OCI-LY3 (cell line): ENCODE measurements around the gene KDM8.
A peak's percentile ranks its signal among the peaks of the same experiment; 100 is the strongest.

Source experiments
- H2AFZ ChIP-seq: fragments of 200-600, 300-600 bp; shearing (Covaris generic); 2 replicates; pipeline ENCODE4 v1.6.0; 2014; ENCODE audit warnings: antibody characterized with exemption, low read depth, low read length
- H3K27ac ChIP-seq: fragments of 200-600, 300-600 bp; sonication (generic); 2 replicates; pipeline ENCODE4 v1.5.1; 2014; ENCODE audit warnings: mild to moderate bottlenecking, low read length, moderate library complexity, mixed read lengths
- H3K27me3 ChIP-seq: fragments of 200-600, 300-600 bp; sonication (generic); 2 replicates; pipeline ENCODE4 v1.6.1; 2014; ENCODE audit warnings: low read depth, low read length, mixed read lengths
- H3K36me3 ChIP-seq: fragments of 200-600, 300-600 bp; sonication (generic); replicated peaks from 2 replicates; pipeline ENCODE3; 2014; ENCODE audit warnings: low read depth, low read length, mixed read lengths
- H3K4me1 ChIP-seq: fragments of 300-600, 200-600 bp; sonication (generic); 2 replicates; pipeline ENCODE4 v1.6.1; 2014; ENCODE audit warnings: low read length, mixed read lengths
- H3K4me2 ChIP-seq: fragments of 200-600, 300-600 bp; sonication (generic); 2 replicates; pipeline ENCODE4 v1.6.1; 2014; ENCODE audit warnings: low read length, mixed read lengths
- H3K4me3 ChIP-seq: fragments of 300-600, 200-600 bp; sonication (generic); 2 replicates; pipeline ENCODE4 v1.5.1; 2014; ENCODE audit warnings: antibody characterized with exemption, mild to moderate bottlenecking, low read length, moderate library complexity
- H3K79me2 ChIP-seq: fragments of 300-600, 200-600 bp; shearing (Covaris generic); 2 replicates; pipeline ENCODE4 v1.6.1; 2014; ENCODE audit warnings: mild to moderate bottlenecking, low read length, mixed read lengths
- H3K9ac ChIP-seq: fragments of 300-600, 200-600 bp; shearing (Covaris generic); 2 replicates; pipeline ENCODE4 v1.6.0; 2014; ENCODE audit warnings: mild to moderate bottlenecking, low read length, moderate library complexity
- H3K9me3 ChIP-seq: fragments of 200-600, 300-600 bp; shearing (Covaris generic); 2 replicates; pipeline ENCODE4 v1.6.1; 2014; ENCODE audit warnings: low read length, mixed read lengths; ENCODE audit not compliant: insufficient read depth
- H4K20me1 ChIP-seq: fragments of 200-600, 300-600 bp; sonication (generic); 2 replicates; pipeline ENCODE4 v1.6.1; 2016; ENCODE audit warnings: low read length, mixed read lengths; ENCODE audit not compliant: insufficient read depth
- CTCF ChIP-seq: fragments of 200-600, 300-600 bp; sonication (generic); IDR thresholded peaks from 2 replicates; pipeline ENCODE4 v1.5.1; 2014; ENCODE audit warnings: antibody characterized with exemption, low read length, low read depth
- EZH2phosphoT487 ChIP-seq: fragments of 200-600 bp; shearing (Covaris generic); IDR thresholded peaks from 2 replicates; pipeline ENCODE4 v1.6.1; 2018; ENCODE audit warnings: antibody characterized with exemption, mixed run types, low read depth

Gene KDM8

GRCh38 chr16:27236635-27237218 is 33.4 kb downstream of the KDM8 start:
- Histone ChIP-seq H3K4me3 (peak overlapping the region; percentile 56), H4K20me1 (no peaks in the 10 kb centered on the region), H3K27me3 (no peaks in the 10 kb centered on the region), H2AFZ (no peak overlapping the region; the same call in 1 of the 2 replicates), H3K36me3 (no peaks in the 10 kb centered on the region), H3K9me3 (no peaks in the 10 kb centered on the region; the same call in 1 of the 2 replicates), H3K79me2 (no peaks in the 10 kb centered on the region), H3K9ac (peak overlapping the region; percentile 52; the same call in 1 of the 2 replicates), H3K4me2 (peak overlapping the region; percentile 76), H3K27ac (peak overlapping the region; percentile 43), H3K4me1 (peaks cover 55% of the 10 kb centered on the region)
- TF ChIP-seq CTCF = no peak
- no peak for TF ChIP-seq EZH2phosphoT487

- H3K4me2 ChIP-seq = peak overlapping the region; percentile 76
- H3K36me3 ChIP-seq = no peaks in the 10 kb centered on the region
- peak overlapping the region; percentile 52; the same call in 1 of the 2 replicates for H3K9ac ChIP-seq
- no peaks in the 10 kb centered on the region; the same call in 1 of the 2 replicates for H3K9me3 ChIP-seq
- H3K27me3 ChIP-seq = no peaks in the 10 kb centered on the region
- H4K20me1 ChIP-seq = no peaks in the 10 kb centered on the region
- H3K4me3 ChIP-seq = peak overlapping the region; percentile 56
- peak overlapping the region; percentile 43 for H3K27ac ChIP-seq
- TF ChIP-seq CTCF (no peak), EZH2phosphoT487 (no peak)
- peaks cover 48% of the 10 kb centered on the region for H3K4me1 ChIP-seq
- peak overlapping the region; percentile 9; the same call in 1 of the 2 replicates for H2AFZ ChIP-seq
- no peaks in the 10 kb centered on the region for H3K79me2 ChIP-seq
Measured at GRCh38 chr16:27237219-27238015, 34.1 kb downstream of the KDM8 start.

- Histone ChIP-seq H3K79me2 (no peaks in the 10 kb centered on the region; the same call in 1 of the 2 replicates), H3K9ac (peak overlapping the region; percentile 52; the same call in 1 of the 2 replicates), H3K4me3 (peak overlapping the region; percentile 56), H3K36me3 (no peaks in the 10 kb centered on the region), H2AFZ (no peak overlapping the region), H3K27me3 (no peaks in the 10 kb centered on the region), H3K4me1 (peaks cover 41% of the 10 kb centered on the region), H4K20me1 (no peaks in the 10 kb centered on the region), H3K4me2 (peak overlapping the region; percentile 76), H3K27ac (peak overlapping the region; percentile 43; the same call in 1 of the 2 replicates), H3K9me3 (no peaks in the 10 kb centered on the region; the same call in 1 of the 2 replicates)
- no peak for TF ChIP-seq EZH2phosphoT487
- TF ChIP-seq CTCF = no peak
Measured at GRCh38 chr16:27238016-27238587, 34.8 kb downstream of the KDM8 start.

- H3K27me3 ChIP-seq = no peaks in the 10 kb centered on the region
- peaks cover 36% of the 10 kb centered on the region for H3K4me1 ChIP-seq
- no peak overlapping the region for H3K4me2 ChIP-seq
- no peaks in the 10 kb centered on the region for H4K20me1 ChIP-seq
- no peaks in the 10 kb centered on the region for H3K36me3 ChIP-seq
- H3K27ac ChIP-seq = no peak overlapping the region
- no peak overlapping the region for H2AFZ ChIP-seq
- TF ChIP-seq CTCF (no peak), EZH2phosphoT487 (no peak)
- no peaks in the 10 kb centered on the region; the same call in 1 of the 2 replicates for H3K79me2 ChIP-seq
- no peaks in the 10 kb centered on the region; the same call in 1 of the 2 replicates for H3K9me3 ChIP-seq
- no peak overlapping the region for H3K9ac ChIP-seq
- no peak overlapping the region for H3K4me3 ChIP-seq
Measured at GRCh38 chr16:27238591-27238990, 35.3 kb downstream of the KDM8 start.
